HFFc6 (cell line): Measurements from ENCODE around the gene ZBED4. TPM values are rescaled to one million over a fixed set of nuclear protein-coding genes. Genes with fewer than 3 reads are reported as not detected.

Experiments
- DNase-seq: peaks from one replicate; pipeline ENCODE4 v3.0.0-alpha.2; 2018
- H3K27ac Mint-ChIP-seq: 2 replicates; pipeline ENCODE4 v1.8.0; 2020; ENCODE audit warnings: mild to moderate bottlenecking, mixed read lengths
- H3K27me3 Mint-ChIP-seq: 2 replicates; pipeline ENCODE4 v1.8.0; 2021; ENCODE audit warnings: mild to moderate bottlenecking, moderate library complexity, mixed read lengths; ENCODE audit not compliant: insufficient read depth
- H3K36me3 Mint-ChIP-seq: 2 replicates; pipeline ENCODE4 v1.8.0; 2021; ENCODE audit warnings: low read depth, mixed read lengths
- H3K4me1 Mint-ChIP-seq: 2 replicates; pipeline ENCODE4 v1.8.0; 2020; ENCODE audit warnings: low read depth, mixed read lengths
- H3K4me3 Mint-ChIP-seq: 2 replicates; pipeline ENCODE4 v1.8.0; 2020; ENCODE audit warnings: mild to moderate bottlenecking, moderate library complexity, mixed read lengths
- H3K9me3 Mint-ChIP-seq: 2 replicates; pipeline ENCODE4 v1.8.0; 2020; ENCODE audit warnings: mild to moderate bottlenecking, mixed read lengths
- CTCF ChIP-seq: fragments of 200-600 bp; sonication (generic); IDR thresholded peaks from 2 replicates; pipeline ENCODE4 v1.5.0; 2021; ENCODE audit warnings: antibody characterized with exemption, mild to moderate bottlenecking
- total RNA-seq, 6 experiments: library from RNA; stranded (reverse); fragmentation: NEBNext Ultra II Directional; extraction: Animal tissue kit (Norgen Biotek cat#: 25700); gene quantifications; 2 replicates in 1 of 6; 3 replicates in 5 of 6; pipeline ENCODE4 v1.2.3, GENCODE V29; 2021

The ZBED4 gene
- total RNA-seq, 6 experiments from 2014 or later = 7.9 to 10.9 (median 9.0) TPM

DNA sequence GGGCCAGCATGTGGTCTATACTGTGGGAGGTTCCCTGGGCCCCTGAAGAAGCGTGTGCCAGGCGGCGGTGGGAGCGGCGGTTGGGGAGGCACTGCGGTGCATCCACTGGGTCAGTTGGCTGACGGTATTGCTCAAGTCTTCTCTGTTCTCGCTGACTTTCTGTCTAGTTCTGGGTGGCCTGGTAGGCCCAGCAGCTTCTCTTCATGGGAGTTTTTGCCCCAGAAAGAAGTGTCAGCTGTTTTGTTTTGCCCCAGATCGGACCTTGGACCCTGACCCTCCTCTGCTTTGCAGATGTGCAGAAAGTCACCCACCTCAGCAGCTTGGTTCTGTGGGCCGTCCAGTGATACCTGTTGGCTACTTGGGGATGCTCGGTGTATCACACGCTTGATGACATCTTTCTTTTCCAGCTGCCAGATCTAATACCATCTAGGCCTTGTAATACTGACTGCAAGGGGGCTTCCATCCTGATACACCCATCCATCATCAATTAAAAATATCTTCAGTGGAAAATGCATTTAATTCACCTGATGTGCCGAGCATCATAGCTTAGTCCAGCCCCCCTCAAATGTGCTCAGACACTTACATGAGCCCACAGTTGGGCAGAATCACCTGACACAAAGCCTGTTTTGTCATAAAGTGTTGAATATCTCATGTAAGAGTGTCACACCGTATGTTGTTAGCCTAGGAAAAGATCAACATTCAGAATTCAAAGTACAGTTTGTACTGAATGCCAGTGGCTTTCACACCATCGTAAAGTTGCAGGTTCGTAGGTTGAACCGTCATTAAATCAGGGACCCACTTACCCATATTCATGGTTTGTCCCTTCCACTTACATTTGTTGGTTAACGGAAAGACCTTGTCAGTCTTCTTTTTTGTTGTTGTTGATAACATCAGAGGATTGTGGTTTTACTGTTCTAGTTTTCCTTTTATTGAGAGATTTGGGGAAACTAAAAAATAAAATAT lies 13.9 kb downstream of the ZBED4 start:
- peaks cover 50% of the 10 kb centered on the region for H3K9me3 Mint-ChIP-seq
- no peak overlapping the region for H3K4me3 Mint-ChIP-seq
- DNase-seq = no peak
- no peak for TF ChIP-seq CTCF
- H3K4me1 Mint-ChIP-seq = no peaks in the 10 kb centered on the region
- no peaks in the 10 kb centered on the region for H3K27me3 Mint-ChIP-seq
- H3K27ac Mint-ChIP-seq = no peak overlapping the region
- peaks cover 66% of the 10 kb centered on the region for H3K36me3 Mint-ChIP-seq

GRCh38 chr22:49869086-49869830 lies 15.6 kb downstream of the ZBED4 start:
- Mint-ChIP-seq H3K4me1 (no peaks in the 10 kb centered on the region), H3K9me3 (peaks cover 50% of the 10 kb centered on the region), H3K36me3 (peaks cover 74% of the 10 kb centered on the region), H3K27me3 (no peaks in the 10 kb centered on the region), H3K4me3 (no peak overlapping the region), H3K27ac (no peak overlapping the region)
- no peak for DNase-seq
- no peak for TF ChIP-seq CTCF

DNA sequence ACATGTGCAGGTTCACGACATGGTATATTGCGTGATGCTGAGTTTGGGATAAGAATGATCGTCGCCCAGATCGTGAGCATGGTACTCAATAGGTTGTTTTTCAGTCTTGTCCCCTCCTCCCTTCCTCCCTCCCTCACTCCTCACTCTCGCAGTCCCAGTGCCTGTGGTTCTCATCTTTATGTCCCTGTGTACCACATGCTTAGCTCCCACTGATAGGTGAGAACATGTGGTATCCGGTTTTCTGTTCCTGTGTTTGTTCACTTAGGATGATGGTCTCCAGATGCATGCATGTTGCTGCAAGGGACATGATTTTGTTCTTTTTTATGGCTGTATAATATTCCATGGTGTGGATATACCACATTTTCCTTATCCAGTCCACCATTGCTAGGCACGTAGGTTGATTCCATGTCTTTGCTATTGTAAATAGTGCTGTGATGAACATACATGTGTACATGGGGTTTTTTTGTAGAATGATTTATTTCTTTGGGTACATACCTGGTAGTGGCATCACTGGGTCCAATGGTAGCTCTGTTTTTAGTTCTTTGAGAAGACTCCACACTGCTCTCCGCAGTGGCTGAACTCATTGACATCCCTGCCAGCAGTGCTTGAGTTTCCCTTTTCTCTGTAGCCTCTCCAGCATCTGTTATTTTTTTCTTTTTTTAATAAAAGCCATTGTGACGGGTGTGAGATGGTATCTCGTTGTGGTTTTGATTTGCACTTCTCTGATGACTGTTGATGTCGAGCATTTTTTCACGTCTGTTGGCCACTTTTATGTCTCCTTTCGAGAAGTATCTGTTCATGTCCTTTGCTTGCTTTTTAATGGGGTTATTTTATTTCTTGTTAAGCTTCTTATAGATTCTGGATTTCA lies 16.4 kb downstream of the ZBED4 start:
- no peak for TF ChIP-seq CTCF
- no peak overlapping the region for H3K4me3 Mint-ChIP-seq
- H3K27ac Mint-ChIP-seq = no peak overlapping the region

DNA sequence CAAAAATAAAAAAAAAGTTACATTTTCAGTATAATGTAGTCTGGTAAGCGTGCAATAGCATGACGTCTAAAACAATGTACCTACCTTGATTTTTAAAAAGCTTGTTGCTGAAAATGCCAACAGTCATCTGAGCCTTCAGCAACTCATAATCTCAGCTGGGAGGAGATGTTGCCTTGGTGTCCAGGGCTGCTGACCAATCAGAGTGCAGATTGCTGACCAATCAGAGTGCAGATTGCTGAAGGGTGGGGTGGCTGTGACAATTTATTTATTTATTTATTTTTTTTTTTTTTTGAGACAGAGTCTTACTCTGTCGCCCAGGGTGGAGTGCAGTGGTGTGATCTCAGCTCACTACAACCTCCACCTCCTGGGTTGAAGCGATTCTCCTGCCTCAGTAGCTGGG lies 17.8 kb downstream of the ZBED4 start:
- Mint-ChIP-seq H3K9me3 (peaks cover 42% of the 10 kb centered on the region), H3K4me1 (no peaks in the 10 kb centered on the region), H3K27ac (no peak overlapping the region), H3K27me3 (no peaks in the 10 kb centered on the region), H3K4me3 (no peak overlapping the region), H3K36me3 (peaks cover 74% of the 10 kb centered on the region)
- no peak for TF ChIP-seq CTCF
- DNase-seq = no peak

More for the DNA sequence above, 16.4 kb downstream of the ZBED4 start:
- H3K9me3 Mint-ChIP-seq = peaks cover 50% of the 10 kb centered on the region
- H3K27me3 Mint-ChIP-seq = no peaks in the 10 kb centered on the region
- no peaks in the 10 kb centered on the region for H3K4me1 Mint-ChIP-seq
- DNase-seq = no peak
- peaks cover 76% of the 10 kb centered on the region for H3K36me3 Mint-ChIP-seq

GRCh38 chr22:49872347-49872746 lies 18.7 kb downstream of the ZBED4 start:
- H3K4me3 Mint-ChIP-seq = no peak overlapping the region
- H3K27me3 Mint-ChIP-seq = no peaks in the 10 kb centered on the region
- H3K36me3 Mint-ChIP-seq = peaks cover 71% of the 10 kb centered on the region
- no peaks in the 10 kb centered on the region for H3K4me1 Mint-ChIP-seq
- H3K27ac Mint-ChIP-seq = no peak overlapping the region
- no peak for DNase-seq
- peaks cover 33% of the 10 kb centered on the region for H3K9me3 Mint-ChIP-seq
- TF ChIP-seq CTCF = no peak
